MM.1S (cell line): ENCODE measurements around the gene ZNF454.

Source experiments
- DNase-seq: peaks from one replicate; pipeline ENCODE4 v3.0.0-alpha.2; 2015
- H2AFZ ChIP-seq: fragments of 300-600 bp; sonication (generic); 2 replicates; pipeline ENCODE4 v1.6.0; 2016; ENCODE audit warnings: antibody characterized with exemption, low read length
- H3F3A ChIP-seq: fragments of 300-600 bp; sonication (generic); 2 replicates; pipeline ENCODE4 v1.6.1; 2016; ENCODE audit warnings: mild to moderate bottlenecking, antibody characterized with exemption, low read length, moderate library complexity, mixed read lengths; ENCODE audit not compliant: insufficient read depth
- H3K27ac ChIP-seq: fragments of 300-600 bp; sonication (generic); 2 replicates; pipeline ENCODE4 v1.5.1; 2016; ENCODE audit warnings: mild to moderate bottlenecking, low read length
- H3K27me3 ChIP-seq: fragments of 300-600 bp; sonication (generic); replicated peaks from 2 replicates; pipeline ENCODE4 v1.6.0; 2016; ENCODE audit warnings: low read length; ENCODE audit not compliant: insufficient read depth
- H3K36me3 ChIP-seq: fragments of 300-600 bp; sonication (generic); replicated peaks from 2 replicates; pipeline ENCODE4 v1.6.1; 2016; ENCODE audit warnings: mild to moderate bottlenecking, low read length, mixed read lengths; ENCODE audit not compliant: insufficient read depth
- H3K4me1 ChIP-seq: fragments of 300-600 bp; sonication (generic); 2 replicates; pipeline ENCODE4 v1.6.1; 2016; ENCODE audit warnings: low read length, mixed read lengths
- H3K4me2 ChIP-seq: fragments of 300-600 bp; sonication (generic); 2 replicates; pipeline ENCODE4 v1.6.0; 2016; ENCODE audit warnings: low read depth, low read length
- H3K4me3 ChIP-seq: fragments of 300-600 bp; sonication (generic); 2 replicates; pipeline ENCODE4 v1.5.1; 2016; ENCODE audit warnings: low read length, mixed read lengths
- H3K79me2 ChIP-seq: fragments of 300-600 bp; sonication (generic); 2 replicates; pipeline ENCODE4 v1.6.1; 2016; ENCODE audit warnings: mixed run types, low read length, mixed read lengths
- H3K9ac ChIP-seq: fragments of 300-600 bp; sonication (generic); 2 replicates; pipeline ENCODE4 v1.6.1; 2016; ENCODE audit warnings: low read length, mixed read lengths
- H3K9me2 ChIP-seq: fragments of 300-600 bp; sonication (generic); replicated peaks from 2 replicates; pipeline ENCODE4 v1.6.1; 2016; ENCODE audit warnings: mild to moderate bottlenecking, low read length, mixed read lengths; ENCODE audit not compliant: insufficient read depth
- H3K9me3 ChIP-seq: fragments of 300-600 bp; sonication (generic); replicated peaks from 2 replicates; pipeline ENCODE4 v1.6.1; 2016; ENCODE audit warnings: mild to moderate bottlenecking, low read length, mixed read lengths; ENCODE audit not compliant: insufficient read depth
- H4K20me1 ChIP-seq: fragments of 300-600 bp; sonication (generic); 2 replicates; pipeline ENCODE4 v1.6.1; 2016; ENCODE audit warnings: mild to moderate bottlenecking, low read length, moderate library complexity, mixed read lengths; ENCODE audit not compliant: insufficient read depth
- EZH2 ChIP-seq: fragments of 300-600 bp; sonication (generic); optimal IDR thresholded peaks from 2 replicates; pipeline ENCODE3; 2017; ENCODE audit warnings: low read depth, mild to moderate bottlenecking, antibody characterized with exemption, low read length, mixed read lengths
- EZH2phosphoT487 ChIP-seq: fragments of 300-600 bp; sonication (generic); IDR thresholded peaks from 2 replicates; pipeline ENCODE4 v1.6.1; 2018; ENCODE audit warnings: antibody characterized with exemption, low read length
- TF ChIP-seq, protein P1 (sequence below): fragments of 300-600 bp; sonication (generic); IDR thresholded peaks from 2 replicates; pipeline ENCODE4 v1.5.1; 2016; ENCODE audit warnings: antibody characterized with exemption, low read length, mixed read lengths

Gene ZNF454

DNA sequence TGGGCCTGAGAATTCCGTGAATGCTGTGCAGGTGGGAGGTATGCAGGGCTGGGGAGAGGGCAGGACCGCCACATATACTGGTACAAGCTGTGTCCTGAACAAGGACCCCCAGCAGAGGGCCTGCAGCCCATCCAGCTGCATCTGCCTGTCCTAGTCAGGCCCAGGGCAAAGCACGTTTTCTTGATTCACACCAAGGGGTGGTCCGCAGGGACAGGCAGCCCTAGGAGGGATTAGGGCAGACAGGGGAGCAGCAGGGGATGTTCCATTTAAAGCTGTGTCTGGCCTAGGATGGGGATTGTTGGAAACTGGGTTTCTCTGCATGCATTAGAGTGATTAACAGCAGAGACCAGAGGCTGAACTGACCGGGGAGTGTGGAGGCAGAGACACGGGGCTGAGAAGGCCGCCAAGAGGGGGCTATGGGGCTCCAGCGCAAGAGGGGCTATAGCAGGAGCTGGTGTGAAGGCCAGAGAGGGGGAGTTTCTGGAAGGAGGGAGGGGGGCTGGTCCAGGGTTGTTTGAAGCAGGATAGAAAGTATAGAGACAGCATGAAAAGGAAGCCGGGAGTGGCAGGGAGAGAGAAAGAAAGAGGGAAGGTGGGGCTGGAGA is 51.4 kb downstream of the ZNF454 start:
- TF ChIP-seq EZH2 (no peak), EZH2phosphoT487 (no peak)
- TF ChIP-seq, protein P1, sequence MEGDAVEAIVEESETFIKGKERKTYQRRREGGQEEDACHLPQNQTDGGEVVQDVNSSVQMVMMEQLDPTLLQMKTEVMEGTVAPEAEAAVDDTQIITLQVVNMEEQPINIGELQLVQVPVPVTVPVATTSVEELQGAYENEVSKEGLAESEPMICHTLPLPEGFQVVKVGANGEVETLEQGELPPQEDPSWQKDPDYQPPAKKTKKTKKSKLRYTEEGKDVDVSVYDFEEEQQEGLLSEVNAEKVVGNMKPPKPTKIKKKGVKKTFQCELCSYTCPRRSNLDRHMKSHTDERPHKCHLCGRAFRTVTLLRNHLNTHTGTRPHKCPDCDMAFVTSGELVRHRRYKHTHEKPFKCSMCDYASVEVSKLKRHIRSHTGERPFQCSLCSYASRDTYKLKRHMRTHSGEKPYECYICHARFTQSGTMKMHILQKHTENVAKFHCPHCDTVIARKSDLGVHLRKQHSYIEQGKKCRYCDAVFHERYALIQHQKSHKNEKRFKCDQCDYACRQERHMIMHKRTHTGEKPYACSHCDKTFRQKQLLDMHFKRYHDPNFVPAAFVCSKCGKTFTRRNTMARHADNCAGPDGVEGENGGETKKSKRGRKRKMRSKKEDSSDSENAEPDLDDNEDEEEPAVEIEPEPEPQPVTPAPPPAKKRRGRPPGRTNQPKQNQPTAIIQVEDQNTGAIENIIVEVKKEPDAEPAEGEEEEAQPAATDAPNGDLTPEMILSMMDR, result no peak
- Histone ChIP-seq H3K9ac (no peak overlapping the region), H3K4me3 (no peak overlapping the region), H3K4me1 (no peaks in the 10 kb centered on the region), H3K36me3 (no peaks in the 10 kb centered on the region), H3F3A (no peaks in the 10 kb centered on the region), H3K27me3 (no peaks in the 10 kb centered on the region), H4K20me1 (no peaks in the 10 kb centered on the region), H3K27ac (no peak overlapping the region), H3K9me3 (no peaks in the 10 kb centered on the region), H3K4me2 (no peak overlapping the region), H3K79me2 (no peaks in the 10 kb centered on the region), H2AFZ (no peak overlapping the region), H3K9me2 (no peaks in the 10 kb centered on the region)
- no peak for DNase-seq

DNA sequence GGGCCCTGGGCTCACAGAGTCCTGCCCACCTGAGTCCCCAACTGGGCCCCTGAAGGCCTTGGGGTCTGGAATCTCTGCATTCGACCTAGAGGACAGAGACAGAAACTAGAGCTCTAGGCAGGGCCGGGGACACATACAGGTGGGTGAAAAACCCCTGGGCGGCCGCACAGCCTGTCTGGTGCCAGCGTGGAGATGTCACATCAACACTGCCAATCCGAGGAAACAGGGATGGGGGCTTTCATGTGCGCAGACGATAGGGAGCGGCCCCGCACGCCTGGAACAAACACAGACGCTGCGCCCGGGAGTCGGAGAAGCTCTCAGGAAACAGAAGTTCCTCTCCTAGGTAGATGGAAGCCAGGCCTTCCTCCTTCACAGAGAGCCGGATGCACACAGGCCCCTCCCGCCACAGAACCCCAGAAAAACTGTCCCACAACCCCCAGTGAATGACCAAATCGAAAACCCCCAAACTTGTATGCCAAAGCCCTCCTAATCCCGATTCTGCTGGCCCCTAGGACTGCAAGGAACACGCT is 52.3 kb downstream of the ZNF454 start:
- Histone ChIP-seq H3K4me1 (no peaks in the 10 kb centered on the region), H3K79me2 (no peaks in the 10 kb centered on the region), H3K9me3 (no peaks in the 10 kb centered on the region), H3K4me3 (no peak overlapping the region), H4K20me1 (no peaks in the 10 kb centered on the region), H3F3A (no peaks in the 10 kb centered on the region), H3K9ac (no peak overlapping the region), H2AFZ (no peak overlapping the region), H3K36me3 (no peaks in the 10 kb centered on the region), H3K4me2 (no peak overlapping the region), H3K27me3 (no peaks in the 10 kb centered on the region), H3K27ac (no peak overlapping the region), H3K9me2 (no peaks in the 10 kb centered on the region)
- DNase-seq, result no peak
- TF ChIP-seq EZH2 (no peak), EZH2phosphoT487 (no peak)
- TF ChIP-seq, protein P1, result no peak

- TF ChIP-seq EZH2phosphoT487 (no peak), EZH2 (no peak)
- TF ChIP-seq, protein P1, result no peak
- H2AFZ ChIP-seq, result no peak overlapping the region
- H3K27me3 ChIP-seq, result no peaks in the 10 kb centered on the region
- H3K27ac ChIP-seq, result no peak overlapping the region
- no peaks in the 10 kb centered on the region for H3K36me3 ChIP-seq
- no peak overlapping the region for H3K4me2 ChIP-seq
- no peak overlapping the region for H3K4me3 ChIP-seq
- DNase-seq, result no peak
- no peaks in the 10 kb centered on the region for H4K20me1 ChIP-seq
- no peaks in the 10 kb centered on the region for H3K9me2 ChIP-seq
- H3K9ac ChIP-seq, result no peak overlapping the region
- H3K79me2 ChIP-seq, result no peaks in the 10 kb centered on the region
- H3F3A ChIP-seq, result no peaks in the 10 kb centered on the region
- H3K4me1 ChIP-seq, result no peaks in the 10 kb centered on the region
- H3K9me3 ChIP-seq, result no peaks in the 10 kb centered on the region
These were observed 53.1 kb downstream of the ZNF454 start for GRCh38 chr5:178993955-178994579.
